Raji (cell line): Measurements from ENCODE around the gene NUDT8.
A peak's percentile ranks its signal among the peaks of the same experiment; 100 is the strongest.

Source experiments
- POLR2A ChIP-seq: IDR thresholded peaks from 2 replicates; pipeline ENCODE4 v1.6.1; 2011; ENCODE audit warnings: low read depth, low read length, control low read depth; ENCODE audit not compliant: insufficient read depth

NUDT8 gene

GRCh38 chr11:67629386-67630227, at the start of gene NUDT8:
Gene NUDT8, minus strand, starts transcription at chr11:67629937. Its CDS starts 26 bp downstream, at chr11:67629911.
- peak; percentile 79 for TF ChIP-seq POLR2A

GRCh38 chr11:67675058-67675747, 45.5 kb upstream of the NUDT8 start:
- no peak for TF ChIP-seq POLR2A

- no peak for TF ChIP-seq POLR2A
Observed at GRCh38 chr11:67674442-67674871, 44.7 kb upstream of the NUDT8 start, which contains the start of gene ALDH3B2. Gene ALDH3B2, minus strand, starts transcription at chr11:67674623. Its CDS starts 7,688 bp downstream, at chr11:67666935.

GRCh38 chr11:67673902-67674301, 44.2 kb upstream of the NUDT8 start:
- TF ChIP-seq POLR2A = no peak

- TF ChIP-seq POLR2A = no peak
Observed at GRCh38 chr11:67673358-67673757, 43.6 kb upstream of the NUDT8 start.

GRCh38 chr11:67671211-67671520, 41.4 kb upstream of the NUDT8 start:
- no peak for TF ChIP-seq POLR2A

GRCh38 chr11:67670316-67671210, 40.8 kb upstream of the NUDT8 start:
- TF ChIP-seq POLR2A = no peak

- no peak for TF ChIP-seq POLR2A
Observed at GRCh38 chr11:67668192-67668551, 38.4 kb upstream of the NUDT8 start.

- TF ChIP-seq POLR2A = no peak
Observed at GRCh38 chr11:67667490-67668191, 37.9 kb upstream of the NUDT8 start.

GRCh38 chr11:67666676-67667489, 37.1 kb upstream of the NUDT8 start:
- TF ChIP-seq POLR2A = no peak

GRCh38 chr11:67666303-67666645, 36.5 kb upstream of the NUDT8 start:
- no peak for TF ChIP-seq POLR2A

GRCh38 chr11:67665541-67666302, 36.0 kb upstream of the NUDT8 start:
- TF ChIP-seq POLR2A = no peak
